SK-N-MC (cell line): Measurements from ENCODE around the gene CD99.
A peak's percentile ranks its signal among the peaks of the same experiment; 100 is the strongest.

Experiments
- DNase-seq: peaks from one replicate; pipeline ENCODE4 v3.0.0-alpha.2; 2011; ENCODE audit warnings: low read depth, low spot score
- H3K27ac ChIP-seq: fragments of 200-600 bp; sonication (generic); 2 replicates; pipeline ENCODE4 v1.5.1; 2016; ENCODE audit warnings: mixed run types
- H3K36me3 ChIP-seq: fragments of 200-600 bp; sonication (generic); 2 replicates; pipeline ENCODE4 v1.6.1; 2017; ENCODE audit warnings: antibody characterized with exemption, low read length, mixed read lengths; ENCODE audit not compliant: insufficient read depth
- H3K4me3 ChIP-seq: fragments of 200-600 bp; sonication (generic); 2 replicates; pipeline ENCODE4 v1.5.1; 2016
- H3K9ac ChIP-seq: fragments of 200-600 bp; sonication (generic); 2 replicates; pipeline ENCODE4 v1.8.0; 2017; ENCODE audit warnings: mixed run types, mixed read lengths; ENCODE audit not compliant: insufficient read length
- H3K9me3 ChIP-seq: fragments of 200-600 bp; sonication (generic); 2 replicates; pipeline ENCODE4 v1.6.1; 2017; ENCODE audit warnings: low read depth, mild to moderate bottlenecking, antibody characterized with exemption, low read length, moderate library complexity, mixed read lengths
- EZH2 ChIP-seq: fragments of 200-600 bp; sonication (generic); IDR thresholded peaks from one replicate; pipeline ENCODE4 v1.6.1; 2017; ENCODE audit warnings: antibody characterized with exemption
- FOXP2 ChIP-seq: optimal IDR thresholded peaks from 2 replicates; pipeline ENCODE3; 2011; ENCODE audit warnings: mild to moderate bottlenecking, moderate library complexity; ENCODE audit not compliant: insufficient read depth; ENCODE audit errors: extremely low read length, control extremely low read depth
- POLR2AphosphoS5 ChIP-seq: IDR thresholded peaks from 2 replicates; pipeline ENCODE4 v1.6.1; 2012; ENCODE audit warnings: mild to moderate bottlenecking, low read depth, low read length, borderline replicate concordance

Gene CD99

DNA sequence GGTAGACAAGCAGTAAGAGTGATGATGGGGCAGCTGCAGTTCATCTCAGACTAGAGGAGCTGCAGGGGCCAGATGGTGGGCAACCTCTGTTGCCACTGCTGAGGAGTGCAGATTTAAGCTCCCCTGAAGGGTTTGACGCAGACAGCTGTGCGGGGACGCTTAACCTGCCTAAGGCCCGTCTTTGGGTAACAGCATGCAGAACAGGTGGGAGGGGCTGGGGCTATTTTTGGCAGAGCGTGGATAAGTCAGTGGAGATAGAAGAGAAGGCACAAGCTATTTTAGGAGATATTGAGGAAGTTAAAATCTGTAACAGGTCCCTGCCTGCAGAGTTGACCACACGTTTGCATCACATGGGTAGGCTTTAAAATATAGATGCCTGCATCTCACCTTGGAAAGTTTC lies 10.5 kb downstream of the CD99 start:
- H3K36me3 ChIP-seq: peaks cover 44% of the 10 kb centered on the region

DNA sequence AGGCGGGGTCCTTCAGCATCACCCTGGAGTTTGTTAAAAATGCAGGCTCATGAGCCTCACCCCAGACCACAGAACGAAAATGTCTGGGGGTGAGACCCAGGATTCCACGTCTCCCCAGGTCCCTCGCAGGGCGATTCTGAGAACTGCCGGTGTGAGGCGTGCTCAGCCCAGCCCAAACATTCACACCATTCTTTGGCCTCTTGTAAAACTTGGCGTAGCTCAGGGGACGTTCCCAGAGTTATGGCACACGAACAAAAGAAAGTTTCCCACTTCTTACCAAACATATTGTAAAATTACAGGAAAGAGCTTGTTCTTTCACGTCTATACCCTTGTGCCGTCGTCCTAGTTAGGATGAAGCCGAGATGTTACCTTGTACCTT lies 12.9 kb downstream of the CD99 start:
- Histone ChIP-seq H3K9ac (no peak overlapping the region), H3K4me3 (peak overlapping the region; percentile 68), H3K36me3 (peaks cover 27% of the 10 kb centered on the region), H3K27ac (peak overlapping the region; percentile 84), H3K9me3 (no peaks in the 10 kb centered on the region)
- no peak for DNase-seq
- TF ChIP-seq FOXP2: no peak
- TF ChIP-seq EZH2: no peak
- TF ChIP-seq POLR2AphosphoS5: no peak

More for the DNA sequence above, 10.5 kb downstream of the CD99 start:
- Histone ChIP-seq H3K27ac (no peak overlapping the region), H3K4me3 (no peak overlapping the region), H3K9me3 (no peaks in the 10 kb centered on the region), H3K9ac (no peak overlapping the region)
- no peak for DNase-seq
- TF ChIP-seq FOXP2: no peak
- no peak for TF ChIP-seq POLR2AphosphoS5
- TF ChIP-seq EZH2: no peak

DNA sequence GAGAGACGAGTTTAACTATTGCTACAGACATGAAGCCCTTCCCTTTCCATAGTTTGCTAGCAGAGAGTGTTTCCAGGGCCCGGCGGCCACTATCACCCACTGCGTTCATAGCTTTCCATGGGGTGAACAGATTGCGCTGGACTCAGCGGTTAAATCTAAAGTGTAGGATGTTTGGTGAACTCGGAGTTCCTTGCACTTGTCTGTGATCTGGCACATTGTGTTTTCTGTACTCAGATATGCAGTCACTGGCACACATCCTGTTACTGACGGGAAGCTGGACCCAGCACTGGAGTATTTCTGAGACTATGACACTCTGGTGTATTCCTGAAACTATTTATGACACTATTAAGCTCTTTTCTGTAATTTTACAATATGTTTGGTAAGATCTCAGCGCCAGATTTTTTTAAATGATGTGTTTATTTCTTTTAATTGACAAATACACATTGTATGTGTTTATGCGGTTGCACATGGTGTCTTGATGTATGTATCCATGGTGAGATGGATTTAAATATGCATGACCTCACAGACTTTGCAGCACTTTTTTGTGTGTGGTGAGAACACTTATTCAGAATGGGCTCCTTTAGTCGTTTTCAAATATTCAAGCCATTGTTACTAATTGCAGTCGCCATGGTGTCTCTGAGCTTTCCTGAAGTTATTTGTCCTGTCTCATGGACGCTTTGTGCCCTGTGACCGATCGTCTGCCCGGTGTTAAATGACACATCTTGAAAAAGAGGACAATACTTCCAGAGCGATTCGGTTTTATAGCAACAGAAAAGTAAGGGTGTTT lies 14.1 kb downstream of the CD99 start:
- Histone ChIP-seq H3K36me3 (peaks cover 22% of the 10 kb centered on the region; the same call in 1 of the 2 replicates), H3K27ac (peak overlapping the region; percentile 70), H3K4me3 (no peak overlapping the region), H3K9ac (no peak overlapping the region), H3K9me3 (no peaks in the 10 kb centered on the region)
- DNase-seq: no peak
- TF ChIP-seq POLR2AphosphoS5 (no peak), FOXP2 (no peak), EZH2 (no peak)

DNA sequence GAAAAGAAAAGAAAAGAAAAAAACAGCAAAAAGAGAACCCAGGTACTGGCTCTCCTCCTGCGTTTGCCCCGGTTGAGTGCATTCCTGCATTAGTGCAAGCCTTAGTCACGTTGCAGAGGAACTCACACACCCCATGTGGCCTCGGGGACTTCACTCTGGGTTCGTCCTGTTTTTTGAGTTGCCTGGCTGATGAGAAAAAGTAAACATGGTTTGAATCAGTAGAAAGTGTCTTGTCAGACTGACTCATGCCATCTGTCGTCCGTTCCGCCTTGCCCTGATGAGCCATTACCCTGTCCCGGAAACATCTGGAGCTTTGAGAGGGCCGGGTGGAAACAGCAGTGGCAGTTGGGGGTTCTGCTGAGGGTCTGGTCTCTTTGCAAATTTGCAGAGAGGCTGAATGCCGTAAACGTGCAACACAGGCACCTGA lies 16.3 kb downstream of the CD99 start:
- peak overlapping the region; percentile 81 for H3K27ac ChIP-seq
- no peaks in the 10 kb centered on the region for H3K9me3 ChIP-seq
- peaks cover 27% of the 10 kb centered on the region; the same call in 1 of the 2 replicates for H3K36me3 ChIP-seq
- DNase-seq: no peak
- H3K4me3 ChIP-seq: peak overlapping the region; percentile 37
- TF ChIP-seq EZH2 (no peak), FOXP2 (no peak), POLR2AphosphoS5 (no peak)
- H3K9ac ChIP-seq: no peak overlapping the region

DNA sequence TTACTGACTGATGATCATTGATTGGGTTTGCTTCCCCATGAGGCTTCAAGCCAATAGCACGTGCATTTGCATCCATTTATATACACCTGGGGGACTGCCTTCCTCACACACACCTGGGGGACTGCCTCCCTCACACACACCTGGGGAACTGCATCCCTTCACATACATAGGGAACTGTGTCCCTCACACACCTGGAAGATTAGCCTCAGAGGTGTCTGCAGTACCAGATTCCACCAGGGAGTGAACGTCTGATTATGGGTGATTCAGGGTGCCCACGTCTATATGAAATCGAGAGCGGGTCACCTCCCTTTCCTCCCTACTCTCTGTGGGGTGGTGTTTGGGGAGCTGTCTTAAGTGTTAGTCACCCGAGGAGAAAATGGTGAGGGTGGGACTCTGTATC lies 16.9 kb downstream of the CD99 start:
- Histone ChIP-seq H3K27ac (peak overlapping the region; percentile 81), H3K9ac (no peak overlapping the region), H3K36me3 (peaks cover 34% of the 10 kb centered on the region), H3K9me3 (no peaks in the 10 kb centered on the region), H3K4me3 (no peak overlapping the region)
- no peak for DNase-seq
- TF ChIP-seq EZH2 (no peak), POLR2AphosphoS5 (no peak)

DNA sequence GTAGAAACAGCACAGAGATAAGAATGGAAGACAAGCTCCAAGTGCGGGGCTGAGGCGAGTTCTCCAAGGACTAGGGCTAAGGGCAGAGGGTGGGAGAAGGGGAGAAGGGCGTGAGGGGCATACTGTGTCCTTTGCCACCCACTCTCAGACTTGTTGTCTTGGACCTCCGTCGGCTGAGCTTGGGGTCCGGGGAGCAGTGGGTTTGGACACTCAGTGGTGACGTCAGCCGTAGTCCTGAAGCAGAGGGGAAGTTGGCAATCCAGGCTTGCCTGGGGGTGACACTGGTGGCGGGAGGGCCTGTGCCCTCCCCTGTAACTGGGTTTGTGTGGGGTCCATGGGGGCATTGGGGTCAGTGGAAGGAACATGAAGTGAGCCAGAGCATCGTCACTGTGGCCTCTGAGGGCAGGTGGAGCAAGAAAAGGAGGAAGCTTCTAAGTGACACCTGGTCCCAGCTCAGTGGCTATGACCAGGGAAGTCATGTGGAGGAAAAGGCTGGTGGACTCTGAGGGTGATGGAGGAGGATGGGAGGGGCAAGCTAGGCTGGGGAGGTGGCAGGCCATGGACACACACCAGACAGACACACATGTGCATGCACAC lies 17.6 kb downstream of the CD99 start:
- Histone ChIP-seq H3K9me3 (no peaks in the 10 kb centered on the region), H3K9ac (no peak overlapping the region), H3K4me3 (no peak overlapping the region), H3K36me3 (peaks cover 40% of the 10 kb centered on the region), H3K27ac (peak overlapping the region; percentile 68; the same call in 1 of the 2 replicates)
- TF ChIP-seq POLR2AphosphoS5 (no peak), FOXP2 (no peak), EZH2 (no peak)
- no peak for DNase-seq

DNA sequence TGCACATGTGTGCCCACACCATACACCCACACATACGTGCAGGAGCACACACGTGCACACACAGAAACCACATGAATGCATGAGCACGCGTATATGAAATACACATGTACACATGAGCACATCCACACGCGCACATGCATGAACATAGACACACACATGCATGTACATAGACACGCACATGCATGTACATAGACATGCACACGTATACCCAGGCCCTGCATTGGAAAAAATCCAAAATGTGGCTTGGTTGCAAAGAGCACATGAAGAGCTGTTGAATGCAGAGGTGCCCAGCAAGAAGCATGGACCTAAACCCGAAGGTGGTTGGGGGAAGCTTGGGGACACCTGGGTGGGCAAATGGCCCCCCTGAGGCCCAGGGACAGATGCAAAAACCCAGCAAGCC lies 18.5 kb downstream of the CD99 start:
- H3K27ac ChIP-seq: peak overlapping the region; percentile 84
- no peak for DNase-seq
- peak overlapping the region; percentile 36; the same call in 1 of the 2 replicates for H3K4me3 ChIP-seq
- H3K9ac ChIP-seq: no peak overlapping the region
- TF ChIP-seq FOXP2: no peak
- no peak for TF ChIP-seq EZH2
- no peak for TF ChIP-seq POLR2AphosphoS5
- peaks cover 45% of the 10 kb centered on the region for H3K36me3 ChIP-seq
- H3K9me3 ChIP-seq: no peaks in the 10 kb centered on the region

DNA sequence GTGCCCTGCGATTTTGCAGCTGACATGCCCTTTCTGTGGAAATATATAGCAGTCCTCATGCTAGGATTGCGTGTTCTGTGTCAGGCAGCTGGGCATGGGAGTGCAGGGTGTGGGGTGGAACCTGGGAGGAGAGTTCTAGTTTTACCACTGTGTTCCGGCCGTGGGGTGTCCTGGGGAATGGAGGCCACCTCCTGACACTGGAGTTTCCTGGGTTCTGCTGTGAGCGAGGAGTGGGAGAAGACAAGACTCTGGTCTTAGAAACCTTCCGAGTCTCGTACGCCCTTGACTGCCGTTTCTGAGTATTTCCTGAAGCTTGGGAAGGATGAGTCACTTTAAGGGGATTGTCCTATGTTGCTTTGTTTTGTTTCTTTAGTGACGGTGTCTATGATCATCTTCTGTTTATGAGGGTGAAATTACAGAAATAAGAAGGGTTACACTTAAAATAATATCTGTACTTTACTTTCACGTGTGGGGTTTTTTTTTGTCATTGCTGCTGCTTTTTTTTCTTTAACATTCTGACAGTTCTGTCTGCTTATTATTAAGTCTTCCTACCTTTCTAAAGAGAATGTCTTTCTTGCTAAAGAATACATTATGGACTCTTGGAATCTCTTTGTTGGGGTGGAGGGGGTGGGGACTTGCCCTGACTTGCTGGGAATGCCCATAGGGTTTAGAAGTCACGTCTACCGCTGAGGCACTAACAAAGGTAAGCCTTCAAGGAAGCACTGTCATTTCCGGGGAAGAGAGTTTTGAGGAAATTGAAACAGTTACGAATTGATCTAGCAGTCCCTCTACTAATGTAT lies 19.1 kb downstream of the CD99 start:
- TF ChIP-seq EZH2 (no peak), POLR2AphosphoS5 (no peak), FOXP2 (no peak)
- peak overlapping the region; percentile 84 for H3K27ac ChIP-seq
- no peak for DNase-seq
- H3K4me3 ChIP-seq: peak overlapping the region; percentile 36; the same call in 1 of the 2 replicates
- peaks cover 49% of the 10 kb centered on the region for H3K36me3 ChIP-seq
- H3K9ac ChIP-seq: no peak overlapping the region
- H3K9me3 ChIP-seq: no peaks in the 10 kb centered on the region
